COLO668 (cell line): ENCODE data around the gene RBM33.

Experiments used
- DNase-seq: peaks from one replicate; lab custom pipeline; 2025; ENCODE audit not compliant: unreplicated experiment; lab: John Stamatoyannopoulos, UW

The RBM33 gene

GRCh38 chr7:155717010-155717744, 72.7 kb downstream of the RBM33 start:
- no peak for DNase-seq

- DNase-seq = no peak
These were observed 76.6 kb downstream of the RBM33 start for GRCh38 chr7:155721056-155721455.

- DNase-seq = no peak
These were observed 77.7 kb downstream of the RBM33 start for GRCh38 chr7:155722118-155722517.

GRCh38 chr7:155722936-155723335, 78.5 kb downstream of the RBM33 start:
- DNase-seq = no peak

GRCh38 chr7:155724327-155725005, 80.0 kb downstream of the RBM33 start:
- no peak for DNase-seq

- DNase-seq = no peak
These were observed 80.5 kb downstream of the RBM33 start for GRCh38 chr7:155725006-155725355.

- no peak for DNase-seq
These were observed 83.2 kb downstream of the RBM33 start for GRCh38 chr7:155727616-155728015.

- DNase-seq = no peak
These were observed 83.7 kb downstream of the RBM33 start for GRCh38 chr7:155728116-155728515.

GRCh38 chr7:155729847-155730246, 85.4 kb downstream of the RBM33 start:
- peak; percentile 34 for DNase-seq

GRCh38 chr7:155731380-155731779, 86.9 kb downstream of the RBM33 start:
- no peak for DNase-seq

- DNase-seq = no peak
These were observed 87.4 kb downstream of the RBM33 start for GRCh38 chr7:155731871-155732270.

- no peak for DNase-seq
These were observed 87.8 kb downstream of the RBM33 start for GRCh38 chr7:155732286-155732685.

GRCh38 chr7:155733582-155734444, 89.4 kb downstream of the RBM33 start:
- DNase-seq = no peak

GRCh38 chr7:155734445-155734809, 90.0 kb downstream of the RBM33 start:
- DNase-seq = no peak

GRCh38 chr7:155735442-155736115, 91.1 kb downstream of the RBM33 start:
- DNase-seq = no peak

GRCh38 chr7:155737590-155737989, 93.1 kb downstream of the RBM33 start:
- no peak for DNase-seq

GRCh38 chr7:155738104-155738503, 93.6 kb downstream of the RBM33 start:
- DNase-seq = no peak

GRCh38 chr7:155738652-155739537, 94.4 kb downstream of the RBM33 start:
- DNase-seq = peak; percentile 64

- DNase-seq = no peak
These were observed 95.2 kb downstream of the RBM33 start for GRCh38 chr7:155739538-155740143.

- no peak for DNase-seq
These were observed 96.6 kb downstream of the RBM33 start for GRCh38 chr7:155741082-155741481.
